Lung (tissue), 12 donors: ENCODE results near the gene NR2E1. TPM values are rescaled to one million over a fixed set of nuclear protein-coding genes. Genes with fewer than 3 reads are reported as not detected.

Experiments
- ATAC-seq: fragments of 200-7000 bp; cut with Tn5 transposase; one replicate; pipeline ENCODE4 v1.9.1; 2020; ENCODE audit warnings: moderate number of reproducible peaks; ENCODE audit not compliant: insufficient read depth, low FRiP score
- DNase-seq, 3 donors: peaks; one replicate each; pipeline ENCODE4 v3.0.0-alpha.2; 2013 to 2017
- H3K27ac ChIP-seq, 2 donors: one replicate each; pipeline ENCODE4 v1.5.1; 2013; ENCODE audit warnings: mild to moderate bottlenecking in 2 of 2, moderate library complexity in 2 of 2, control low read depth in 1 of 2, inconsistent platforms in 1 of 2, low read depth in 1 of 2, low read length in 1 of 2
- H3K27me3 ChIP-seq, 3 donors: one replicate each; pipeline ENCODE4 v1.5.1; 2013; ENCODE audit warnings: low read length in 2 of 3; ENCODE audit not compliant: control insufficient read depth in 3 of 3, insufficient read depth in 3 of 3
- H3K36me3 ChIP-seq, 4 donors: one replicate each; pipeline ENCODE4 v1.5.1; 2013; ENCODE audit warnings: low read length in 4 of 4, mild to moderate bottlenecking in 1 of 4, moderate library complexity in 1 of 4; ENCODE audit not compliant: control insufficient read depth in 4 of 4, insufficient read depth in 4 of 4
- H3K4me1 ChIP-seq, 5 donors: one replicate each; pipeline ENCODE4 v1.5.1; 2013; ENCODE audit warnings: low read length in 5 of 5, mild to moderate bottlenecking in 2 of 5, moderate library complexity in 1 of 5; ENCODE audit not compliant: control insufficient read depth in 5 of 5, insufficient read depth in 5 of 5
- H3K4me3 ChIP-seq: one replicate; pipeline ENCODE4 v1.5.1; 2013; ENCODE audit warnings: mild to moderate bottlenecking, control low read depth, moderate library complexity
- H3K9ac ChIP-seq, 2 donors: one replicate each; pipeline ENCODE4 v1.5.1; 2013; ENCODE audit warnings: low read length in 2 of 2, control low read depth in 1 of 2; ENCODE audit not compliant: insufficient read depth in 1 of 2
- H3K9me3 ChIP-seq, 4 donors: one replicate each; pipeline ENCODE4 v1.5.1; 2013; ENCODE audit warnings: low read length in 3 of 4, mild to moderate bottlenecking in 1 of 4, moderate library complexity in 1 of 4; ENCODE audit not compliant: control insufficient read depth in 4 of 4, insufficient read depth in 3 of 4
- WGBS, 2 donors: extraction: QIAGEN DNeasy Blood & Tissue Kit; methylation state at CpG; one replicate each; pipeline ENCODE4 v1.1.7; 2013; 5-methylcytosine and 5-hydroxymethylcytosine counted together
- polyA plus RNA-seq, 2 donors: library from polyadenylated mRNA; stranded (reverse); fragments of 200-250 nt; gene quantifications; one replicate each; pipeline ENCODE4 v1.2.1, GENCODE V29; 2013
- total RNA-seq, 2 donors: library from RNA; depleted of rRNA in 1 of 2; stranded (reverse); fragments of >200 nt in 1 of 2; gene quantifications; one replicate each; pipeline ENCODE4 v1.2.1, GENCODE V29; 2014 to 2021
- TF ChIP-seq, protein P1 (sequence below): IDR thresholded peaks from 2 replicates; pipeline ENCODE4 v1.5.1; 2012; ENCODE audit warnings: mild to moderate bottlenecking; ENCODE audit errors: control extremely low read depth, extremely low read depth
- donor health status: control.
- donor health status: control.
- donor health status: Bipolar disorder and iron deficiency.
- donor health status: healthy.
- donor health status: DM: yes; HTN: yes; CAD: no.

NR2E1 gene
- total and polyA plus RNA-seq, 4 donors, result 0.01 TPM; not detected in 3

DNA sequence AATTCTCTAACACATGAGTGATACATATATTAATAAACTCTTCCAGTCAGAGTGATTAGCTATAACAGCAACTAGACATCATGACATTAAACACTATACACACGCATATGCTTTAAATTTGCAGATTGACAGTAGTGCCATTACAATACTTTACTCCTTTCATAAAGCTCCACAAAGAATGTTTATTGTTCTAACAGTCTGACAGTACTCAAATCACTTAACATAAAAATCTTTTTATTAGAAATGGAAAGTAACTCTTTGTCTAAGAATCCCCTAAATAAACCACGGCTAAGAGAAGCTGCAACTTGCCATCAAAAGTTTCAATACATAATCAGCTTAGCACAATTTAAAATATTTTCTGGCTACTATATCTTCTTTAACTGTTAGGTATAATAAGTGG lies 71.0 kb downstream of the NR2E1 start:
- TF ChIP-seq, protein P1, sequence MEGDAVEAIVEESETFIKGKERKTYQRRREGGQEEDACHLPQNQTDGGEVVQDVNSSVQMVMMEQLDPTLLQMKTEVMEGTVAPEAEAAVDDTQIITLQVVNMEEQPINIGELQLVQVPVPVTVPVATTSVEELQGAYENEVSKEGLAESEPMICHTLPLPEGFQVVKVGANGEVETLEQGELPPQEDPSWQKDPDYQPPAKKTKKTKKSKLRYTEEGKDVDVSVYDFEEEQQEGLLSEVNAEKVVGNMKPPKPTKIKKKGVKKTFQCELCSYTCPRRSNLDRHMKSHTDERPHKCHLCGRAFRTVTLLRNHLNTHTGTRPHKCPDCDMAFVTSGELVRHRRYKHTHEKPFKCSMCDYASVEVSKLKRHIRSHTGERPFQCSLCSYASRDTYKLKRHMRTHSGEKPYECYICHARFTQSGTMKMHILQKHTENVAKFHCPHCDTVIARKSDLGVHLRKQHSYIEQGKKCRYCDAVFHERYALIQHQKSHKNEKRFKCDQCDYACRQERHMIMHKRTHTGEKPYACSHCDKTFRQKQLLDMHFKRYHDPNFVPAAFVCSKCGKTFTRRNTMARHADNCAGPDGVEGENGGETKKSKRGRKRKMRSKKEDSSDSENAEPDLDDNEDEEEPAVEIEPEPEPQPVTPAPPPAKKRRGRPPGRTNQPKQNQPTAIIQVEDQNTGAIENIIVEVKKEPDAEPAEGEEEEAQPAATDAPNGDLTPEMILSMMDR, result no peak
- H3K36me3 ChIP-seq, result peaks cover 0 to 2% (median under 1%) of the 10 kb centered on the region in 4 donors
- peaks cover 0 to 3% (median 0%) of the 10 kb centered on the region in 5 donors for H3K4me1 ChIP-seq
- no peak overlapping the region for H3K4me3 ChIP-seq
- H3K27ac ChIP-seq, result no peak overlapping the region
- no peaks in the 10 kb centered on the region for H3K9me3 ChIP-seq
- H3K27me3 ChIP-seq, result no peaks in the 10 kb centered on the region
- ATAC-seq (no peak), DNase-seq (no peak)
- H3K9ac ChIP-seq, result no peak overlapping the region
- 49 to 77% methylated on average over 2 of the region's 2 CpGs for WGBS, 2 donors

DNA sequence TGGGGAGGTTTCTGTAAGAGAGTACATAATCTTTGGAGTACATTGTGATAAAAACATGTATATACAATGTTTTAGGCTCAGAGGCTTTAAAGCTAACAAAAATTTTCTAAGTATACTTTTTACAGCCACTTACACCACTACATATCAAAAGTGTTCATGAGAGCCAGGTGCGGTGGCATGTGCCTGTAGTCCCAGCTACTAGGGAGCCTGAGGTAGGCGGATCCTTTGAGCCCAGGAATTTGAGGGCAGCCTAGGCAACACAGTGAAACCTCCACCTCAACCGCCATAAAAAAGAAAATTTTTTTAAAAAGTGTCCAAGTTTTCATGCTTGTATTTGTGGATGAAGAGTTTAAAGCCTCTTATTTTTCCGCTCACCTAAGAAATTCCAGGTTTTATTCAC lies 72.5 kb downstream of the NR2E1 start:
- TF ChIP-seq, protein P1, result no peak
- DNase-seq, result peak; percentile 28 to 65 (median 37)
- no peak for ATAC-seq
- Histone ChIP-seq H3K9ac (no peak overlapping the region), H3K4me1 (peaks cover 0 to 3% (median 0%) of the 10 kb centered on the region in 5 donors), H3K9me3 (peaks cover 0 to 4% (median under 1%) of the 10 kb centered on the region in 4 donors), H3K27ac (no peak overlapping the region), H3K27me3 (no peaks in the 10 kb centered on the region), H3K36me3 (peaks cover 1 to 8% (median 2%) of the 10 kb centered on the region in 4 donors), H3K4me3 (no peak overlapping the region)
- WGBS, 2 donors, result 80 to 86% methylated on average over 4 of the region's 4 CpGs

Other genes with a start within 250 kb of the NR2E1 start
- gene SEC63, start 207.8 kb upstream of the NR2E1 start, total RNA-seq, result 100 to 1,000 TPM in 1 of 2 donors, 10 to 100 TPM in 1; 89.6 to 102 TPM
- 10 to 100 TPM; 22.9 to 42.2 TPM for gene SEC63, start 207.8 kb upstream of the NR2E1 start, polyA plus RNA-seq
- 10 to 100 TPM; 18.1 to 64.3 TPM for gene OSTM1, start 91.3 kb upstream of the NR2E1 start, total RNA-seq
- 10 to 100 TPM; 18.9 to 33.0 TPM for gene OSTM1, start 91.3 kb upstream of the NR2E1 start, polyA plus RNA-seq
- 100 to 1,000 TPM; 124 to 245 TPM for gene SNX3, start 95.0 kb downstream of the NR2E1 start, total RNA-seq
- gene SNX3, start 95.0 kb downstream of the NR2E1 start, polyA plus RNA-seq, result 100 to 1,000 TPM; 145 to 197 TPM
- gene AFG1L, start 129.0 kb downstream of the NR2E1 start, total RNA-seq, result 1 to 10 TPM; 8.8 to 9.5 TPM
- 1 to 10 TPM; 2.0 to 2.1 TPM for gene AFG1L, start 129.0 kb downstream of the NR2E1 start, polyA plus RNA-seq